ENCODE measurements around the gene PACRG.

GRCh38 chr6:163191704-163192537 is 464.1 kb downstream of the PACRG start:
- no peak for TF ChIP-seq CTCF (optimal IDR thresholded peaks at IDR 0.05 in 1 of 3, IDR thresholded peaks at IDR 0.05 in 1 of 3, conservative IDR thresholded peaks at IDR 0.05 in 1 of 3; ENCODE audit: extremely low read depth in 1 of 3, insufficient read depth in 2 of 3, low read length in 3 of 3)
- TF ChIP-seq EZH2 (IDR thresholded peaks at IDR 0.05; ENCODE audit: low read length): no peak
